Kidney epithelial cell (primary cell): ENCODE measurements around the gene UNC5C. TPM values are rescaled to one million over a fixed set of nuclear protein-coding genes. Genes with fewer than 3 reads are reported as not detected.

Experiments
- DNase-seq: peaks from one replicate; pipeline ENCODE4 v3.0.0-alpha.2; 2010; ENCODE audit warnings: low read depth
- H3K27me3 ChIP-seq: 2 replicates; pipeline ENCODE4 v1.6.0; 2011; ENCODE audit warnings: low read length; ENCODE audit not compliant: control insufficient read depth, insufficient read depth
- H3K36me3 ChIP-seq: 2 replicates; pipeline ENCODE4 v1.5.1; 2011; ENCODE audit warnings: low read length; ENCODE audit not compliant: control insufficient read depth, insufficient read depth
- H3K4me3 ChIP-seq: 2 replicates; pipeline ENCODE4 v1.5.1; 2011; ENCODE audit warnings: low read depth, mild to moderate bottlenecking, control low read depth, low read length
- total RNA-seq: library from RNA; depleted of rRNA; stranded (reverse); fragments of >200 nt; gene quantifications from 2 replicates; pipeline ENCODE4 v1.2.3, GENCODE V29; 2015
- TF ChIP-seq, protein P1 (sequence below): IDR thresholded peaks from 2 replicates; pipeline ENCODE4 v1.5.1; 2011; ENCODE audit warnings: mild to moderate bottlenecking, moderate library complexity, low read length, control low read depth, inconsistent platforms; ENCODE audit not compliant: insufficient read depth, poor library complexity, severe bottlenecking

The UNC5C gene
- total RNA-seq, 1 donor from 2014 or later: 2.8 TPM

- H3K4me3 ChIP-seq: no peak overlapping the region
- DNase-seq: no peak
- TF ChIP-seq, protein P1, sequence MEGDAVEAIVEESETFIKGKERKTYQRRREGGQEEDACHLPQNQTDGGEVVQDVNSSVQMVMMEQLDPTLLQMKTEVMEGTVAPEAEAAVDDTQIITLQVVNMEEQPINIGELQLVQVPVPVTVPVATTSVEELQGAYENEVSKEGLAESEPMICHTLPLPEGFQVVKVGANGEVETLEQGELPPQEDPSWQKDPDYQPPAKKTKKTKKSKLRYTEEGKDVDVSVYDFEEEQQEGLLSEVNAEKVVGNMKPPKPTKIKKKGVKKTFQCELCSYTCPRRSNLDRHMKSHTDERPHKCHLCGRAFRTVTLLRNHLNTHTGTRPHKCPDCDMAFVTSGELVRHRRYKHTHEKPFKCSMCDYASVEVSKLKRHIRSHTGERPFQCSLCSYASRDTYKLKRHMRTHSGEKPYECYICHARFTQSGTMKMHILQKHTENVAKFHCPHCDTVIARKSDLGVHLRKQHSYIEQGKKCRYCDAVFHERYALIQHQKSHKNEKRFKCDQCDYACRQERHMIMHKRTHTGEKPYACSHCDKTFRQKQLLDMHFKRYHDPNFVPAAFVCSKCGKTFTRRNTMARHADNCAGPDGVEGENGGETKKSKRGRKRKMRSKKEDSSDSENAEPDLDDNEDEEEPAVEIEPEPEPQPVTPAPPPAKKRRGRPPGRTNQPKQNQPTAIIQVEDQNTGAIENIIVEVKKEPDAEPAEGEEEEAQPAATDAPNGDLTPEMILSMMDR: no peak
- H3K36me3 ChIP-seq: no peaks in the 10 kb centered on the region
- no peaks in the 10 kb centered on the region for H3K27me3 ChIP-seq
These were observed 230.7 kb downstream of the UNC5C start for GRCh38 chr4:95318044-95318443.

DNA sequence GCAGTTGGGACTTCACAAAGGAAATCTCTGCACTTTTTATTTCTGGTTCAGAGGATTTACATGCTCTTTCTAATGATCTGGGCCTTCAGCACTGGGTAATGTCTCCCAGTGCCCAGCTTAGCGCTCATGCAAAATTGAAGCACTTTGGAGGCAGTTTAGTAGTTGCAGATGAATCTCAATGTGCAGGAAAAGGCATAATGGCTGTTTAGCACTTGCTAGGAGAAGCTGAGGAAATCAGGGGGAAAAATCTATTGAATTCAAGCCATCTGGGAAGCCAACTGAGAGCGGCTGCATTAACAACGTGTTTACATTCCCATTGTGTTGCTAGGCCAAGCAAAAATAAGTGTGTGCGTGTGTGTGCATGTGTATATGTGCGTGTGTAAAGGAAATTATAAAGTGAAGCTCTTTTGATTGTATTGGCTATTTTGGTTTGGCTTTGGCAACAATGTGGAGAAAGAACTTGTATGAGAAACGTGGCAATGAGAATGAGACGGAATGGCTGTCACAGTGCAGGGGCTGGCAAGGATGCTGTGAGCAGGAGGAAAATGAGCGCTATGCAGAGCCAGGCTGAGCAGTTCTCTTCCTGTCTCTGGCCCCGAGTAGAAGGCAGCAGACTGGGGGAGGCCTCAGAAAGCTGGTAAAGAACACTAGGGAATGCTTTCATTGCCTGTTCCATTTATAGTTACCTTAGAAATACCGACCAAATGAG lies 231.5 kb downstream of the UNC5C start:
- Histone ChIP-seq H3K27me3 (no peaks in the 10 kb centered on the region), H3K4me3 (no peak overlapping the region)
- TF ChIP-seq, protein P1: no peak

DNA sequence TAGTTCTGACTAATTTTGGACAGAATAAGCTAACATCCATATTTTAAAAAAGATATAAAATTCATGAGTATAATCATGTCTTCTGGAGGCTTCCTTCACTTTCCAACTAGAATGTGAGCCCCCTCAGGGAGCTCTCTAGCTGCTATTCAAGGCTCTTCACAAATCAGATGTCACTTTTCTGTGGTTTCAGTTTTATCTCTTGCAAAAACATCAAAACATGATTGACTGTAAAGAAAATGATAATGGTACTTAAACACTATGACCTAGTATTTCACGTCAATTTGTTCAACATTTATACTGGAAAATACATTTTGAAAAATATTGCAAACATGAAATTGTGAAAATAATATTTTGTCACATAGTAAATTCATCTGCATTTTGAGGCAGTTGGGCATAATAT lies 234.2 kb downstream of the UNC5C start:
- TF ChIP-seq, protein P1: no peak
- Histone ChIP-seq H3K27me3 (no peaks in the 10 kb centered on the region), H3K4me3 (no peak overlapping the region), H3K36me3 (no peaks in the 10 kb centered on the region)
- no peak for DNase-seq

More for the DNA sequence above, 231.5 kb downstream of the UNC5C start:
- no peaks in the 10 kb centered on the region for H3K36me3 ChIP-seq
- DNase-seq: no peak

- Histone ChIP-seq H3K4me3 (no peak overlapping the region), H3K27me3 (no peaks in the 10 kb centered on the region), H3K36me3 (no peaks in the 10 kb centered on the region)
- DNase-seq: peak; percentile 48
- TF ChIP-seq, protein P1: no peak
These were observed 243.9 kb downstream of the UNC5C start for GRCh38 chr4:95304898-95305297.

DNA sequence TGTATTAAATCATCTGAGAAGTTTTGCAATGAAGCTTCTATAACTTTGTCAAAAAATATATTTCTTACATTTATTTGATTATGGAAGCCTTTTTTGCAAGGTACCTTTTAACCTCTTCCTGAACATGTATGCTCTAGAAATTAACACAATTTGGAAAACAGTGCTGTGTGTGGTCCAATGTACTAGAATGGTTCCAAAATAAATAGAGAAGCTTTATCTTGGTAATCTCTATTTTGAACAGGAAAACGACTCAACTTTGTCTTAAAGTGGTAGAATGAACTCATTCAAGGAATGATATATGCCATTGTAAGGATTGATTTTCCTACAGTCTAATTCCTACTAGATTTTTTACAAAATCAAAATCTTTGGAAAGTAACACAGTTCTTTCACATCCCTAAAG lies 248.5 kb downstream of the UNC5C start:
- Histone ChIP-seq H3K27me3 (no peaks in the 10 kb centered on the region), H3K36me3 (no peaks in the 10 kb centered on the region), H3K4me3 (no peak overlapping the region)
- TF ChIP-seq, protein P1: no peak
- no peak for DNase-seq

GRCh38 chr4:95296052-95296451 lies 252.7 kb downstream of the UNC5C start:
- H3K36me3 ChIP-seq: peaks cover 1% of the 10 kb centered on the region
- DNase-seq: no peak
- TF ChIP-seq, protein P1: no peak
- no peaks in the 10 kb centered on the region for H3K27me3 ChIP-seq
- H3K4me3 ChIP-seq: no peak overlapping the region
